Gastrocnemius medialis (tissue), 4 donors: ENCODE data around the gene MCEE. TPM values are rescaled to one million over a fixed set of nuclear protein-coding genes. Genes with fewer than 3 reads are reported as not detected.

ENCODE experiments used
- ATAC-seq, 2 donors: fragments of 150-250 bp; one replicate each; pipeline ENCODE4 v1.9.1; 2016
- DNase-seq, 2 donors: peaks; one replicate each; pipeline ENCODE4 v3.0.0-alpha.2; 2019
- H3K27ac ChIP-seq, 4 donors: fragments of 200-600 bp; sonication (generic); 1 replicate in 1 of 4; 2 replicates in 3 of 4; pipeline ENCODE4 v1.5.1; 2016 to 2018; ENCODE audit warnings: mild to moderate bottlenecking in 2 of 4, moderate library complexity in 1 of 4
- H3K27me3 ChIP-seq, 3 donors: fragments of 200-600 bp; sonication (generic) in 2 of 3; 1 replicate in 1 of 3; 2 replicates in 2 of 3; pipeline versions ENCODE4 v1.5.1 to v1.6.0; 2016 to 2019; ENCODE audit warnings: mild to moderate bottlenecking in 1 of 3, moderate library complexity in 1 of 3
- H3K36me3 ChIP-seq, 2 donors: fragments of 200-600 bp; sonication (generic) in 1 of 2; one replicate each; pipeline ENCODE4 v1.5.1; 2017 to 2018
- H3K4me1 ChIP-seq, 2 donors: fragments of 200-600 bp; sonication (generic) in 1 of 2; one replicate each; pipeline ENCODE4 v1.5.1; 2016 to 2017; ENCODE audit warnings: mild to moderate bottlenecking in 2 of 2
- H3K4me3 ChIP-seq, 4 donors: fragments of 200-600 bp; sonication (generic) in 3 of 4; 1 replicate in 1 of 4; 2 replicates in 3 of 4; pipeline ENCODE4 v1.5.1; 2016 to 2019; ENCODE audit warnings: mild to moderate bottlenecking in 2 of 4
- H3K9me3 ChIP-seq, 3 donors: fragments of 200-600 bp; sonication (generic) in 2 of 3; 1 replicate in 1 of 3; 2 replicates in 2 of 3; pipeline ENCODE4 v1.5.1; 2016 to 2019
- POLR2A ChIP-seq, 2 donors: fragments of 450-650 bp; IDR thresholded peaks; one replicate each; pipeline ENCODE4 v1.6.1; 2017; ENCODE audit warnings: antibody characterized with exemption in 2 of 2, mild to moderate bottlenecking in 2 of 2, moderate library complexity in 2 of 2
- in situ Hi-C, 4 donors: fragments of 200-750 bp; cut with MboI; loops; one replicate each; pipeline versions ENCODE4 v1.15.0 to v1.8.0; 2017; ENCODE audit warnings: low sequenced_read_pairs in 4 of 4
- intact Hi-C: fragments of 100-400 bp; cut with DNase I; formaldehyde crosslinking; loops from one replicate; pipeline ENCODE4 v1.15.1; 2023; ENCODE audit warnings: low total_unique reads
- total RNA-seq, 4 donors: library from RNA; depleted of rRNA; stranded (reverse); fragments of >200 nt; gene quantifications; one replicate each; pipeline versions ENCODE4 v1.1.0 to v1.2.3, GENCODE V29; 2016
- TF ChIP-seq, protein P1 (sequence below), 5 experiments: fragments of 450-650 bp in 3 of 5; fragments of 200-600 bp in 2 of 5; sonication (generic) in 2 of 5; IDR thresholded peaks in 4 of 5; conservative IDR thresholded peaks in 1 of 5; 1 replicate in 4 of 5; 2 replicates in 1 of 5; pipeline ENCODE4 v1.5.1; 2016 to 2019; ENCODE audit warnings: antibody characterized with exemption in 5 of 5, mild to moderate bottlenecking in 3 of 5, moderate library complexity in 3 of 5

Gene MCEE
- total RNA-seq, 4 donors from 2014 or later, result 10.0 to 20.2 (median 13.1) TPM

DNA sequence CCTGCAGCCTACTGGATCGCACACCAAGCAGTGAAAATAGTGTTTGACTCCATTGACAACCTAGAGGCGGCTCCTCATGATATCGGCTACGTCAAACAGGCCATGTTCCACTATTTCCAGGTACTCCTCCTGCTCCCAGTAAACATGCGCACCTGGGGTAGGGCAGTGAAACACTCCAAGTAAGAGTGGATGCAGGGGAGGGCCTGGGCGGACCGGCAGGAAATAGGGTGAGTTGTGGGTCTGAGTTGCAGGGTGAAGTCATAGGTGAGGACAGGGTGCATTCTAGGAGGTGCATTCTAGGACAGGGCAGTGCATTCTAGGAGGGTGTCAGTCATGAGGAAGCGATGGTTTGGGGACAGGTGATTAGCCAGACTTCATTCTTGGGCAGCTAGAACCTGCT is 56.6 kb downstream of the MCEE start:
- ATAC-seq, result no peak
- Histone ChIP-seq H3K4me3 (no peak overlapping the region), H3K36me3 (peaks cover 0 to 55% of the 10 kb centered on the region in 2 donors), H3K27me3 (no peaks in the 10 kb centered on the region), H3K27ac (no peak overlapping the region), H3K9me3 (no peaks in the 10 kb centered on the region), H3K4me1 (peaks cover 17% of the 10 kb centered on the region in 2 donors)
- no peak for TF ChIP-seq POLR2A (IDR thresholded peaks at IDR 0.05)
- TF ChIP-seq, protein P1, sequence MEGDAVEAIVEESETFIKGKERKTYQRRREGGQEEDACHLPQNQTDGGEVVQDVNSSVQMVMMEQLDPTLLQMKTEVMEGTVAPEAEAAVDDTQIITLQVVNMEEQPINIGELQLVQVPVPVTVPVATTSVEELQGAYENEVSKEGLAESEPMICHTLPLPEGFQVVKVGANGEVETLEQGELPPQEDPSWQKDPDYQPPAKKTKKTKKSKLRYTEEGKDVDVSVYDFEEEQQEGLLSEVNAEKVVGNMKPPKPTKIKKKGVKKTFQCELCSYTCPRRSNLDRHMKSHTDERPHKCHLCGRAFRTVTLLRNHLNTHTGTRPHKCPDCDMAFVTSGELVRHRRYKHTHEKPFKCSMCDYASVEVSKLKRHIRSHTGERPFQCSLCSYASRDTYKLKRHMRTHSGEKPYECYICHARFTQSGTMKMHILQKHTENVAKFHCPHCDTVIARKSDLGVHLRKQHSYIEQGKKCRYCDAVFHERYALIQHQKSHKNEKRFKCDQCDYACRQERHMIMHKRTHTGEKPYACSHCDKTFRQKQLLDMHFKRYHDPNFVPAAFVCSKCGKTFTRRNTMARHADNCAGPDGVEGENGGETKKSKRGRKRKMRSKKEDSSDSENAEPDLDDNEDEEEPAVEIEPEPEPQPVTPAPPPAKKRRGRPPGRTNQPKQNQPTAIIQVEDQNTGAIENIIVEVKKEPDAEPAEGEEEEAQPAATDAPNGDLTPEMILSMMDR (IDR thresholded peaks at IDR 0.05 in 4 of 5, conservative IDR thresholded peaks at IDR 0.05 in 1 of 5), result no peak
- in situ Hi-C loops (no loop called here), intact Hi-C loops (no loop called here)
- no peak for DNase-seq

DNA sequence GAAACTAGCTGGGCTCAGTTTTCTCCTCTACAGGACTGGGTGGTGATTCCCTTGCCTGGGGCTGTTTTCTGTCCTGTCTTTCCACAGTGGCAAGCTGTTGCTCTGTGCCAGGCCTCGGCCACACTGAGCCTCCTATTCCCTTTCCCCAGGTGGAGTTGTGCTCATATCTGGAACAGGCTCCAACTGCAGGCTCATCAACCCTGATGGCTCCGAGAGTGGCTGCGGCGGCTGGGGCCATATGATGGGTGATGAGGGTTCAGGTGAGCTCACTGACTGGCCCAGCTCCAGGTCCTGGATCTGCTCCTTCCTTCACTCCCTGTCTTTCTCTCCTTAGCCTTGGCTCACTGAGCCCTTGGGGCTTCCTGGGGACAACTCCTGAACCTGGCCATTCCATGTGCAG is 57.5 kb downstream of the MCEE start:
- Histone ChIP-seq H3K4me3 (no peak overlapping the region), H3K9me3 (no peaks in the 10 kb centered on the region), H3K36me3 (peaks cover 0 to 48% of the 10 kb centered on the region in 2 donors), H3K27me3 (no peaks in the 10 kb centered on the region), H3K27ac (no peak overlapping the region), H3K4me1 (peaks cover 19 to 20% of the 10 kb centered on the region in 2 donors)
- in situ Hi-C loops, result no loop called here
- intact Hi-C loops, result no loop called here
- ATAC-seq (no peak), DNase-seq (no peak)
- TF ChIP-seq, protein P1 (IDR thresholded peaks at IDR 0.05 in 4 of 5, conservative IDR thresholded peaks at IDR 0.05 in 1 of 5), result no peak
- TF ChIP-seq POLR2A (IDR thresholded peaks at IDR 0.05), result no peak

DNA sequence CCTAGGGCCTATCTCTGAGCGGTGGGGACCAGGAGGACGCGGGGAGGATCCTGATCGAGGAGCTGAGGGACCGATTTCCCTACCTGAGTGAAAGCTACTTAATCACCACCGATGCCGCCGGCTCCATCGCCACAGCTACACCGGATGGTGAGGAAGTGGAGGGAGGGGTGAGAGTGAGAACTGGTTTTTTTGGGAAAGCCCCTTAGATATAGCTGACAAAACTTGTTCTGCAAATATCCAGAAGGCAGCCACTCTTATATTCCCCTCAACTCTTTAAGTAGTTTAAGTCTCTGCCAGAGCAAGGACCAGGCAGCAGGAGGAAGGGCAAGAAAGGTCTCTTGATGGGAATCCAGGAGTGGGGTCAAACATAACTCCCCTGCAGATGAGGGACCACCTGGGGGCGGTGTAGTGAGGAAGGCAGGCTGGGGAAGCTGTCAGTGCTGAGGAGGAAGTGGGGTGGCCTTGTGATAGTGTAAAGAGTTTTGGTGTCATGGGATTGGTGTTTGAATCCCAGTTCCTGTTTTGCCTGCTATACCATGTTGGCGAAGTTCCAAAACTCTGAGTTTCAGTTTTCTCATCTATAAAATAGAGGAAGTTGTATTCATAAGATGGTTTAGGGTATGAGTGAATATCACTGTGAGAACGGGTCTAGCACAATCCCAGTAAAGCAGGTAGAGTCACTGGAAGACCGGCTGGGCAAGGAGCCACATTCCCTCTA is 58.2 kb downstream of the MCEE start:
- Histone ChIP-seq H3K27me3 (no peaks in the 10 kb centered on the region), H3K27ac (no peak overlapping the region), H3K4me3 (no peak overlapping the region), H3K9me3 (no peaks in the 10 kb centered on the region), H3K36me3 (peaks cover 0 to 42% of the 10 kb centered on the region in 2 donors), H3K4me1 (peaks cover 25 to 26% of the 10 kb centered on the region in 2 donors)
- TF ChIP-seq, protein P1 (IDR thresholded peaks at IDR 0.05 in 4 of 5, conservative IDR thresholded peaks at IDR 0.05 in 1 of 5), result no peak
- TF ChIP-seq POLR2A (IDR thresholded peaks at IDR 0.05), result no peak
- ATAC-seq (no peak), DNase-seq (peak; percentile 7 to 31)
- intact Hi-C loops (no loop called here), in situ Hi-C loops (no loop called here)

DNA sequence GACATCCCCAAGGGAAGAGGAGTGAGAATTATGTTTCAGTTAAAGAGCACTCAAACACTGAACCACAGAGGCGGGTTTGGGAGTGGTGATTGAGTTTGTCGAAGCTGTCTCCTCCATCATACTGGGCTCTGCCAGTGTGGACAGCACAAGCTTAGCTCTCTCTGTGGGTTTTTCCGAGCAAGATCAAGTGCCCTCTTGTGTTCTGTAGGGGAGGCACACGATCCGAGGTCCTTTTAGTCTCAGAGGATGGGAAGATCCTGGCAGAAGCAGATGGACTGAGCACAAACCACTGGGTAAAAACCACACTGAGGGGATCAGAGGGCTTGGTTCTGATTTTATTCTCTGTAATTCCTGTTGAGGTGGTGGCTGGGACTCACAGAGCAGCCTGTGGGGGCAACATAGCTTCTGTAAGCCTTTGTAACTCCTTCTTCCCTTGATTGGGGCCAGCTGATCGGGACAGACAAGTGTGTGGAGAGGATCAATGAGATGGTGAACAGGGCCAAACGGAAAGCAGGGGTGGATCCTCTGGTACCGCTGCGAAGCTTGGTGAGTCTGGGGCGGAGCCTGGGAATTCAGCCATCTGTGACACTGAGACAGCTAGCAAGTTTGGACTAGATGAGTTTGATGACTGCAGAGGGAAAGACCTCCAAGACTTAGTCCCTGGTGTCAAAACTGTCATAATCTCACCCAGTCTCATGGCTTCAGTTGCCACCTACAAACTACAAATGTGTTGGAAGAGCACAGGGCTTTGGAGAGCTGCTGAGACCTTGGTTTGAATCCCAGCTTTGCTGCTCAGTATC is 59.5 kb downstream of the MCEE start:
- no peaks in the 10 kb centered on the region for H3K27me3 ChIP-seq
- in situ Hi-C loops, result no loop called here
- intact Hi-C loops, result no loop called here
- DNase-seq (no peak), ATAC-seq (no peak)
- H3K9me3 ChIP-seq, result no peaks in the 10 kb centered on the region
- peaks cover 0 to 28% of the 10 kb centered on the region in 2 donors for H3K36me3 ChIP-seq
- H3K4me1 ChIP-seq, result peaks cover 25 to 26% of the 10 kb centered on the region in 2 donors
- no peak overlapping the region for H3K4me3 ChIP-seq
- TF ChIP-seq, protein P1 (IDR thresholded peaks at IDR 0.05 in 4 of 5, conservative IDR thresholded peaks at IDR 0.05 in 1 of 5), result no peak
- no peak for TF ChIP-seq POLR2A (IDR thresholded peaks at IDR 0.05)
- no peak overlapping the region for H3K27ac ChIP-seq
